ENCODE measurements around the gene TMEM151B.

DNA sequence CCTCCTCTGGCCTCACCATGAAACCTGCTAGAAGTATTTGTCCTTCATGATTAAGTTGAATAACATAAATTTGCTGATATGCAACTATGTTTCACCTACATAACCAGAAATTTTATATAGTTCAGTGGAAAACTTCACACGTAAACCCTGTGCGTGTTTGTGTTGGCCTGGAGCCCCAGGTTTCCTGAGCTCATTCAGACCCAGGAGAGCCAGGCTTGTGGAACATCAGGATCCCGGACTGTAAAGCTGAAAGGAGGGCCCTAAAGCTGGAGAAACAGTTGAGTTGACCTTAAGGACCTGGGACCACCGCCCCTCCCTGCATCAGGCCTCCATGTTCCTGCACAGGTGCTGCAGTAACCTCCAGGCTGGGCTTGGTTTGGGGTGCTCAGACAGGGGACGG is 69.1 kb downstream of the TMEM151B start:
- TF ChIP-seq ZNF274 (IDR thresholded peaks at IDR 0.05; ENCODE audit: low read depth, low read length): no peak
- TF ChIP-seq SUZ12 (IDR thresholded peaks at IDR 0.05; ENCODE audit: extremely low read depth, insufficient read depth, insufficient read length): no peak
